Medulla oblongata (tissue), 1 donor: ENCODE data around the gene CAMKK1.
A peak's percentile ranks its signal among the peaks of the same experiment; 100 is the strongest.
"Not testable (repeated sequence)": the region's sequence is repeated elsewhere in the genome, so short reads cannot be mapped to it uniquely, and the experiment has no call there.

Experiments used
- DNase-seq: peaks from one replicate; pipeline ENCODE4 v3.0.0-alpha.2; 2015; ENCODE audit errors: extremely low spot score

Gene CAMKK1

GRCh38 chr17:3846437-3847164 lies 46.3 kb downstream of the CAMKK1 start:
- no peak for DNase-seq

DNA sequence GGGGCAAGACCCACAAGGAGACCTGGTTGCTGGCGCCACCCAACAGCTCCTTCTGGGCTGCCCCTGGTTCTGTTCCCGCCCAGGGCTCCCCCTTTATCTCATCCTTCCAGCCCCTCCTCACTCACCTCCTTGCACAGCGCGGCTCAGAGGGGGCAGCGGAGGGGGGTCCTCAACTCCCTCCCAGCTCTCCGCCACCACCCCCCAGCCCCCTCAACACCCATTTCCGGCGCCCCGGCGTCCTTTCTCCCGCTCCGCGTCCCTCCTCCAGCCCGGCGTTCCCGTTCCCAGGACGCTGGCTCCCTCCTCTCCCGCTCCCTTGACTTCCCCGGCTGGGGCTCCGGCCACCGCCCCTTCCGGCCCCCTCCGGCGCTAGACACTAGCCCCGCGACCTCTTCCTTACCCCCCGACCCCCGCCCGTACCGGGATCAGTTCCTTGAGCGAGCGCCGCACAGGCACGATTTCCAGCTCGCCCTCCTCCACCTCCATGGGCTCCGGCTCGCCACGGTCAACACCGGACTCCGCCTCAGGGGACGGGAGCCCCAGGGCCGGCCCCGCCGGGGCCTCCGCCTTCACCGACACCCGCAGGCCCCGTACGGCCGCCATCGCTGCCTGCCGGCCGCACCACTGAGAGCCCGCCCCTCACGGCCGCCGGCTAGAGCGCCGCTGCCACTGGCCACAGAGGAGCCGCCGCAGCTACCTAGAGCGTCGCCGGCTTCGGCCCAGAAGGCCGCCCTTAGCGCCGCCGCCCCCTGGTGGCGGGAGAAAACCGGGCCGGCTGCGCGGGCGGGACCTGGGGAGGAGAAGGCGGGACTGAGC lies 47.0 kb downstream of the CAMKK1 start, which contains the start of gene NCBP3:
NCBP3 (minus strand) TSS at position 626 of the 816 bp plus-strand sequence; CDS start at position 603, 23 bp downstream.
- peak; percentile 96 for DNase-seq

DNA sequence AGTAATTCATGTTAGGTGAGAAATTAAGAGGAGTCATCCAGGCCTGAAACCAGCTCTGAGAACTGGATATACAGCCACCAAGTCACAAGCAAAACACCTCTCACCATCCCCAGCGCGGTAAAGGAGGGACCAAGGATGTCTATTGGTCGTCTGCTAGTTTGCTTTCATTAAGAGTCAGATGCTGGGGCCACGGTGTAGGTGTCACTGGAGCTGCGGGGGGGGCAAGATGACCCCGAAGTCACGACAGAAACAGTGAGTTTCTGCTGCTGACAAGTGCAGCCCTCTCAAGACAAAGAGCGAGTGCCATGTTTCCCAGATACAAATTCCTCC lies 47.6 kb downstream of the CAMKK1 start:
- DNase-seq = peak; percentile 15

DNA sequence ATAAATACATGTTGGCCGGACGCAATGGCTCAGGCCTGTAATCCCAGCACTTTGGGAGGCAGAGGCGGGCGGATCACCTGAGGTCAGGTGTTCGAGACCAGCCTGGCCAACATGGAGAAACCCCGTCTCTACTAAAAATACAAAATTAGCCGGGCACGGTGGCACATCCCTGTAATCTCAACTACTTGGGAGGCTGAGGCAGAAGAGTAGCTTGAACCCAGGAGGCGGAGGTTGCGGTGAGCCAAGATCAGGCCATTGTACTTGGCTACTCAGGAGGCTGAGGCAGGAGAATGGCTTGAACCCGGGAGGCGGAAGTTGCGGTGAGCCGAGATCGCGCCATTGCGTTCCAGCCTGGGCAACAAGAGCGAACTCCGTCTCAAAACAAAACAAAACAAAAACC lies 48.3 kb downstream of the CAMKK1 start:
- not testable (repeated sequence) for DNase-seq

DNA sequence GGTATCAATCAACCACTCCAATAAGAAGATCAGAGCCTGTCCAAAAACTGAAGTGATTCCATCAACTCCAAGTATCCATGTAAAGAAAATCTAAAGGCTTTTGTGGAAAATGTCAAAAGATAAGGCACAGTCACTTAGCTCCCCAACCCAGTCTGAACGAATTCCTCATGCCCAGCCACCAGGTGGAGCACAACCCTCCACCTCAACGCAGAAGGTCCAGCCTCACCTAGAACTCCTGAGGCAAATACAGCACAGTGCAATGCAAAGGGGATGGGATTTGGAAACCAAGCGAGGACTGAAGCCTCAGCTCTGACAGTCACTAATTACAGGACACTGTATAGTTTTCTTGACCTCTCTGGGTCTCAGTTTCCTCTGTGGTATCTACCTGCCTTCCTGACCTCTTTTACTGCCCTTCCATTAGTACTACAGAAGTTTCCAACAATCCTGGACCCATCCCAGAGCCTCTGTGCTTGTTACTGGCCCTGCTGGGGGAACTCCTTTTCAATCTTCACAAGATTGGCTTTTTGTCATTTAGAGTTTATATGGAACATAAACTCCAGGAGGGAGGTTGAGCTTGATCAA lies 48.8 kb downstream of the CAMKK1 start:
- DNase-seq = no peak

DNA sequence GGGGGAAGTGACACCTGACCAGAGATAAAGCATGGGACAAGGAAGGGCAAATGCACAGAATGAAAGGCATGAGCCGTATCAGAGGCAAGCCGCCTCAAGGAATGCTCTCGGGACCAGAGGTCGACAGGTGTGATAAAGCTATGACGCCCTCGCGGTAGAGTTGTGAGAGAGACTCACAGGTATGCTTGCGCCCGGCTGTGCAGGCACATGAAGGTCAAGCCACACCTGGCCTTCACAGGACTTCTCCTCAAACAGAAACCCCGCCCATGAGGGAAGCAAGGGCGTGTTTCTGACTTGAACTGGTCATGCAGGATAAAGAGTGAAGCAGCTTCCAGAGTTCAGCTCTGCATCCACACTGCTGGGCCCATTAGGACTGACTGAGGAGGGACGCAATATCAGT lies 54.6 kb downstream of the CAMKK1 start:
- no peak for DNase-seq

DNA sequence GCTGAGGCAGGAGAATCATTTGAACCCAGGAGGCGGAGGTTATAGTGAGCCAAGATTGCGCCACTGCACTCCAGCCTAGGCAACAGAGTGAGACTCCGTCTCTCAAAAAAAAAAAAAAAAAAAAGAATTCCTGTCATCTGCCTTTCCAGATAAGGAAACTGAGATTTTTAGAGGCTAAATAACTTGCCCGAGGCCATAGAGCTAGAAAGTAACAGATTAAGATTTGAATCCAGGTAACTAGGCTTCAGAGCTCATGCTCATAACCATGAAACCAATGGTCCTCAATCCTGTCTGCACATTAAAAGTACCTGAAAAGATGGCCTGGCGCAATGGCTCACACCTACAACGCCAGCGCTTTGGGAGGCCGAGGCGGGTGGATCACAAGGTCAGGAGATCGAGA lies 56.3 kb downstream of the CAMKK1 start:
- no peak for DNase-seq

DNA sequence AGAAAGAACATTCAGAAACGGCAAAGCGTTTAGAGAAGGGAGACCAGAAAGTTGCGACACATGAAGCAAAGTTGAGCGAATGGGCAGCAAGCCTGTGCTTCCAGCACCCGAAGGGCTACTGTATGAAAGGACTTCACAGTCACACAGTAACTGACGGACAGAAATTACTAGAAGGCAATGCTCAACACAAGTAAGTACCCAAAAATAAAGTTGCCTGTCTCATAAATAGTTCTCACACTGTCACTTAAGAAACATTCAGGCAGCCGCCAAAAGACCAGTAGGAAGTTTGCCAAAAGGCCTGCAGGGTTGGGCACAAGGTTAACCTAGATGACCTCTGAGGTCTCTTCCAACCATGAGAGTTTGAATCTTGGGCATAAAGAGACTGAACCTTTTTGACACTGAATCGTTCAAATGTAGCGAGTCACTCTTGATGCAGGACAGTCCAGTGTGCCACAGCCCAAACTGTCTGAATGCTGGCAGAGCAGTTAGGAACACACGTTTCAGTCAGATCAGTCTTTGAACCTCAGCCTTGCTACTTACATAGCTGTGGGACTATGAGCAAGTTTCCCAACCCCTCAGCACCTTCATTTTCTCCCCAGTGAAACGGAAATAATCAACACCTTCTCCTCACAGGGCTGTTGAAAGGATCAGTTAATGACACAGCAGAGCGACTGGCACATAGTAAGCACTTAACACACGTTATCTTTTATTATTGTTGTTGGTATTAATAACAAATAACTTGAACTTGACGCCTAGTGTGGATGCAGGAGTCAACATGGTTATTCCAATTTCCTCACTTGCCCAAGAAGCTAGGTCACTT lies 57.2 kb downstream of the CAMKK1 start:
- DNase-seq = no peak

DNA sequence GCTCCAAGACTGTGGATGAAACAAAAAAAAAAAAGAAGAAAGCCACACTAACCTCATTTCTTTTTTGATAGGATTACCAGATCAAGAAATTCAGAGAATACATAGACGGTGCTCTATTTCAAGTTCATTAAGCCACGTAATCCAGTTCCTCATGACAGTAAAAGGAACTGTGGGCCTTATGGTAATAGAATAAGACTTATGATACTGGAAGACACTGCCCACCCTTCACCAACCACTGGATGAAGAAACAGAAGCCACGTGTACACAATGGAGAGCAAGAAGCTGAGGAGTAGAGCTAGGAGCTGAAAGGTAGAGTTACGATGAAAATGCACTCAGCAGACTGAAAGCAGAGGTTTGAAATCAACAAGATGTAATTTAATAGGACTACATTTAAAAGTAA lies 58.0 kb downstream of the CAMKK1 start:
- DNase-seq = no peak

DNA sequence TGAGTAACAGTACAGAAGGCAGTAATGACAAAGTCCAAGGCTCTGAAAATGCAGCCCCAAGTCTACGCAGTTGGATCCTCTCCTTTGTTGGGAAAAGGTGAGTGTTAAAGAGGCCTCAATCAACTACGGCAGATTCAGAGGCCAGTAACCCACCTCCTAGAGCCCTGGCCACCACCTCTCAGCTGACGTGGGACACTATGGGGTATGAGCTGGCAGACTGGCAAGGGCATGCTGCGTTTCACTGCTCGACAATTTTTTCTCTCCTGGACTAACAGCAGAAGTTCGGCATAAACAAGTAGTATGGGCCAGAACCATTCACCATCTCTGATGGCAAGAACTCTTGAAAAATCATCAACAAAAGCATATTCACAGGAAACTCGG lies 64.0 kb downstream of the CAMKK1 start:
- DNase-seq = no peak

DNA sequence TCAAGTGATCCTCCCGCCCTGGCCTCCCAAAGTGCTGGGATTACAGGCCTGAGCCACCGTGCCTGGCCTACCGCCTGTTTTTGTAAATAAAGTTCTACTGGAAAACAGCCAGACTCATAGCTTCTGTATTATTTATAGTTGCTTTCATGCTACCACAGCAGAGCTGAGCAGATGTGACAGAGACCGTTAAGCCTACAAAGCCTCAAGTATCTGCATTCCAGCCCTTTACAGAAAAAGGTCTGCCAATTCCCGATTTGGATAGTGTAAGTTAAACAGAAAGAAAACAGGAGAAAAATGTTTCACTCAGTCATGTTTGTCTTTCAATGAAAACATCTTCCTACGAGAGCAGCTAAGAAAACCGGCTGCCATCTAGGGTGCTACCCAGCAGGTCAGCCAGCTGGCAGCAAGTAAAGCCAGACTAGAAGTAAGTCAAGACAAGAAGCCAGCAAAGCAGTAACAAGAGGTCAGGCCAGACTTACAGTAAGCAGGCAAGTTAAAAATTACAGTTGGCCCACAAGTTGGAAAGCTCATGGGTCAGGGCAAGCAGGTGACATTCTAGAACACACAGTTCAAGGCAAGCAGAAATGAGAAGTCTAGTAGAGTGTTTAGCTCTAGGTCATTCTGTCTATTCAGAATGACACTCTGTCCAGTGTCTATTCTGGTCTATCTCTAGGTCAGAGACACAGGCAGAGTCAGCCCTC lies 64.6 kb downstream of the CAMKK1 start:
- DNase-seq = no peak

DNA sequence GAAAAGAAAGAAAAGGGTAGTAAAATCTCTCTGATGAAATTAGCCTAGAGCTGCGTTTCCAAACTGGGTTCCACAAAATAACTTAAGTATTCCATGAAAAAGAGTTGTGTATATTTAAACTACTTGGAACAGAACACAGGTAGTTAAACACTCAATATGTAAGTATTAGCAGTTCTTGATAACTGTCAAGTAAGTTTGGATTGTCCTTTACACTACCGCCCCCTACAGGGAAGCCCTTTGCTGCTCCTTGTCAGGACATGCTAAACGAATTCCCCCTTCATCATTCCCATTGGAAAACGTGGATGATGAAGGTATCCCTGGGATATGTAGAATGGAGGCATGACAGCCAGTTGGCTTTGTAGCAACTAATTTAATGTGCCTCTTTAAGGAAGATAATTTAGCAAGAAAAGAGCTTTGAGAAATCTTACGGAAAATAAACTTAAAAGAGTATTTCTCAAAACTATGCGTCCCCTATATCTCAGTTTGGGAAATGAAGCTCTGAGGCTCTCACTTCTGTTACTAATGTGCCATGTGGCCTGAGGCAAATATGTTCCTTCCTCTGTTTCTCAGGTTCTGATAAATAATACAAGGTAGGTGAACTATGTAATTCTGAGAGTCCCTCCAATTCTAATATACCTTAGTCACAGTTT lies 65.6 kb downstream of the CAMKK1 start:
- DNase-seq = peak; percentile 87

GRCh38 chr17:3826191-3826590 lies 66.7 kb downstream of the CAMKK1 start:
- no peak for DNase-seq

DNA sequence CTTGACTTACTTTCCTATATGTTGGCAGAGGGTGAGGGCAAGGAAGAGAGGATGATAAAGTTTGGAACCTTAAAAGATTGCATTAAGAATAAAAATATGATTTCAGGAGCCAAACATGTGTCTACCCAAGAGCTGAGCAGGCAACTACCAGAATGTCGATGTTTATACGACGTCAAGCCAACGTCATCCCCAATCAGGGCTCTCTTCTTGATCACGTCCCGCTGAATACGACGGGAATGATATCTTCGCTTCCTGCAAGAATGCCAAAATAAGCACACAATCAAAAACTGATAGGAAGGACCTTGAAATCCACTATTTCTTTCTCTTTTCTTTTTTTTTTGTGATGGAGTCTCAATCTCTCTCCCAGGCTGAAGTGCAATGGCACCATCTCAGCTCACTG lies 71.8 kb downstream of the CAMKK1 start:
- DNase-seq = no peak

DNA sequence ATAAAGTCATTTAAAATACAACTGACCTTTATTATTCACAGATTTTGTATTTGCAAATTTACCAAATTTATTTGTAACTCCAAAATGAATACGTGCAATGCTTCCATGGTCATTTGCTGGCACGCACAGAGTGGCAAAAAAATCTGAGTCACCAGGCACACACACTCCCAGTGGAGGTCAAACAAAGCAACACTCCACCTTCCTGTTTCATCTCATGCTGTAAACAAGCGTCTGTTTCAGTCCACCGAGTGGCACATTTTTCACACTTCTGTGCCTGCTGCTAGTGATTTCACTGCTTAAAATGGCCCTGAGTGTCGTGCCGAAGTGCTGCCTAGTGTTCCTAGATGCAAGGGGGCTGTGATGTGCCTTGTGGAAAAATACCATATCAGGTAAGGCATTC lies 74.1 kb downstream of the CAMKK1 start:
- peak; percentile 34 for DNase-seq

DNA sequence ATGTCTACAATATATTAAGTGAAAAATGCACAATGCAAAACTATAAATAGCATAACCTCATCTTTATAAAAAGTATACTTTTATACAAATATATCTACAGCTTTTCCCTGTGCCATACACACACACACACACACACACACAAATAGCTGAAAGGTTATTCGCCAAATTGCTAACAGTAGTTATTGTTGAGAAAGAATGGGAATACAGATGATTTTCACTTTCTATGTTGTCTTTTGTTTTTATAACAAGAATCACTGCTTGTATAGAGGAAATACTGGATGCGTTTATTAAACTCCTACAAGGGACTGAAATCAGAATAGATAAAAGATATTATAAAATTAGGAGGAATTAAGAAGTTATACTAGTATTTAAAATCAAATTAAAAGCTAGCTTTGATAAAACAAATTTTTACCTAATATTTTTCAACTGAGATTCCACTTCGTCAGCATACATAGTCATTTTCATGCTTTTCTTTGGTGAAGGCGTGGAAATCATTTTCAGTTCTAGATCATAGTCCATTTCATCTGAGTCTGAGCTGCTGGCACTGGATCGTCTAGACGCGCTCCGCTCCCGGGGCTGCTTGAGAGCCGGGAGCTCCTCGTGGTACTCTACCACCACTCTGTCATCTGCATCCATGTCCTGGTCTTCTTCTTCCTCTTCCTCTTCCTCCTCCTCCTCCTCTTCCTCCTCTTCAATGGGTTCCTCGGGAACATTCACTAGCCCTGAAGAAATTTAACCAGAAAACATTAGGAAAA lies 74.8 kb downstream of the CAMKK1 start:
- peak; percentile 64 for DNase-seq

DNA sequence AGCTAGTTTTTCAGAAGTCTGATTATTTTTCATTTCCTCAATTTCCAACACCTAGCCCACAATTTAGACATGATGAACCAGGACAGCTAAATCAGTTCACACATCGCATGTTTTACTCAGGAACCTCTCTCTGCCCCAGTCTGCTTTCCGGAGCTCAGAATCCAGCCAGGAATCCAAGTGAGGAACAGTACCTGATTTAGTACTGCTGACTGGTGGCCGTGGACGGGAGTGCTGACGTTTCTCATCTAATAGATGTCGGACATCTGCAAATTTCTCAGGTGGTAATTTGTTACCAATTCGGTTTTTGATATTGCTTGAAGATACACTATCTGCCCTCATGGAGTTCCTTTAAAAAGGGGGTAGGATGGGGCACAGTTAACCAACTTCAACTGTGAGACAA lies 76.9 kb downstream of the CAMKK1 start:
- no peak for DNase-seq

DNA sequence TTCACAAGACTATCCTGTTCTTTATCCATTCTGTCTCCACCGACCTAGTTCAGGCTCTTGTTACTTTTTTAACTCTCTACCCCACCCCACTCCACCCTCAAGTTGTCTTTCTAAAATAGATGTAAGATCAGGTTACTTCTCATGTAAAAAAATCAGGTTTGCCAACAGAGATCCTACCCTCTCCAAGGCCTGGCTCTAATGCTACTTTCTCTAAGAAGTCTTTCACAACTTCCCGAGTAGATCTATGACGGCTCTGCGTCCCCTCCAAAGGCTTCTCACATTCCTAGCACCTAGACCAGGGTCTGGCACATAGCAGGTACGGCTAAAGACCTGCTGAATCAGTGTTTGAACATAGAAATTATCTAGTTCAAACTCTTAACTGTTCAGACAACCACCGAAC lies 77.7 kb downstream of the CAMKK1 start:
- no peak for DNase-seq

DNA sequence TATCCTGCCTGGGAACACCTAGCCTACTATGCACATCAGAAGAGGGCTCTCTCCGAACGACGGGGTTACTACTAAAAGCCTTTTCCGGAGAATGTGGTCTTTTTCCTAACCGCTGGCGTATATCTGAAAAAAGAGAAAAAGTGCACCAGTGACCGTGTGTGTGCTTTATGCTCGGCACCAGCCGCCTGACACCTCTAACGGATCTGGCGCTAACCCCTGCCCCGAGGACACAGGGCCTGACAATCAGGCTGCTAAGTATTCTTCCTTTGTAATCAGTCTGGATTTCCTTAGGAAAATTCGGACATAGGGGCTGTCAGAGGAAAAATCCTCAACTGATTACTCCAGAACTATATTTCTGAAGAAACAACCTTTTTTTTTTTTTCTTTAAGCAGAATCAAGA lies 78.5 kb downstream of the CAMKK1 start:
- DNase-seq = no peak

DNA sequence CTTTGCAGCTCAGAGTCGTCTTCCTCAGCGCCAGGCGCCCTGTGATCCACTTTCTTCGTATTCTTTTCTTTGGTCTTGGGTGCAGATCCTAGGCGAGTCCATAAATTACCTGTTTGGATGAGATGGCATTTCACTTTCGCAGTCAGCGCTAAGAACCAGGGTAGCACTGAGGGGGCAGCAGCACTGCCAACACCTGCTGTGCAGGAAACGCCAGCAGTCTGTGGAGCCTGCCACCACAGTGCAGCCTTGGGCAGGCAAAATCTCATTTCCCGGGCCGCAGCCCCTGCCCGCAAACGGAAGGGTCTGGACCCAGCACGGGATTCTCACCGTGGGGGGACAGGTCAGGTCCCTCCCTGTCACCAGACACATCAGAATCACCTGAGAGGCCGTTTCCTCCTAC lies 79.7 kb downstream of the CAMKK1 start:
- DNase-seq = no peak
